HCT116 (cell line): ENCODE data around the gene ACOXL. TPM values are rescaled to one million over a fixed set of nuclear protein-coding genes. Genes with fewer than 3 reads are reported as not detected.

Source experiments
- ATAC-seq: fragments of 200-7000 bp; cut with Tn5 transposase; 2 replicates; pipeline ENCODE4 v1.9.1; 2020; ENCODE audit warnings: mild to moderate bottlenecking, moderate library complexity
- BruUV-seq: library from RNA; stranded (reverse); fragments of 400-500 nt; replicated peaks from 2 replicates; lab custom pipeline; 2021; lab: Mats Ljungman, UMichigan
- CTCF ChIA-PET: fragments of 300-600 bp; sonication (Branson Sonifier 250); formaldehyde crosslinking; loops from one replicate; lab custom pipeline; 2021; ENCODE audit warnings: antibody characterized with exemption; lab: Charles Lee
- POLR2A ChIA-PET: fragments of 300-600, 350-600 bp; sonication (Branson Sonifier 250); formaldehyde crosslinking; loops from one replicate; lab custom pipeline; 2021; ENCODE audit warnings: antibody characterized with exemption; lab: Charles Lee
- RAD21 ChIA-PET, 2 experiments: fragments of 300-600 bp; sonication (Branson Sonifier 250); formaldehyde crosslinking; loops; one replicate each; lab custom pipeline; 2023; ENCODE audit warnings: low total read pairs in 2 of 2; ENCODE audit not compliant: uncharacterized antibody in 2 of 2, unreplicated experiment in 2 of 2, low non-redundant PET in 1 of 2; lab: Charles Lee
- DNase-seq: peaks from one replicate; pipeline ENCODE4 v3.0.0-alpha.2; 2010; ENCODE audit warnings: low read depth, low spot score
- H2AFZ ChIP-seq: fragments of 200-600 bp; shearing (Covaris generic), sonication (generic); 2 replicates; pipeline ENCODE4 v1.6.1; 2017; ENCODE audit warnings: low read depth, mixed run types, mixed read lengths, antibody characterized with exemption, low read length; ENCODE audit not compliant: poor library complexity, severe bottlenecking
- H3K27ac ChIP-seq: 2 replicates; pipeline ENCODE4 v1.5.1; 2012; ENCODE audit warnings: low read depth, low read length
- H3K27me3 ChIP-seq: fragments of 200-600 bp; sonication (generic); 2 replicates; pipeline ENCODE4 v1.6.1; 2016; ENCODE audit warnings: mixed run types, low read length, mixed read lengths; ENCODE audit not compliant: insufficient read depth
- H3K36me3 ChIP-seq, 2 experiments: fragments of 200-500 bp in 1 of 2; fragments of 200-600 bp in 1 of 2; sonication (Bioruptor generic) in 1 of 2; sonication (generic) in 1 of 2; 2 replicates each; pipeline versions ENCODE4 v1.5.1 to v1.6.1; 2014 to 2016; ENCODE audit warnings: low read length in 2 of 2, inconsistent platforms in 1 of 2, mixed read lengths in 1 of 2, mixed run types in 1 of 2; ENCODE audit not compliant: insufficient read depth in 2 of 2, control insufficient read depth in 1 of 2
- H3K4me1 ChIP-seq, 2 experiments: fragments of 200-600 bp in 1 of 2; sonication (generic) in 1 of 2; 2 replicates each; pipeline versions ENCODE4 v1.5.1 to v1.6.1; 2012 to 2017; ENCODE audit warnings: low read length in 2 of 2, inconsistent platforms in 1 of 2, mild to moderate bottlenecking in 1 of 2, mixed read lengths in 1 of 2, mixed run types in 1 of 2, moderate library complexity in 1 of 2; ENCODE audit not compliant: insufficient read depth in 2 of 2, control insufficient read depth in 1 of 2
- H3K4me2 ChIP-seq: fragments of 200-600 bp; sonication (generic); 2 replicates; pipeline ENCODE4 v1.6.1; 2017; ENCODE audit warnings: mixed run types, low read length, mixed read lengths
- H3K4me3 ChIP-seq, 2 experiments: fragments of 200-600 bp in 1 of 2; sonication (generic) in 1 of 2; replicated peaks in 1 of 2; 2 replicates each; pipeline ENCODE4 v1.5.1; 2011 to 2016; ENCODE audit warnings: low read length in 2 of 2, control low read depth in 1 of 2, low read depth in 1 of 2, mild to moderate bottlenecking in 1 of 2, mixed read lengths in 1 of 2, mixed run types in 1 of 2
- H3K79me2 ChIP-seq: fragments of 200-600 bp; sonication (generic); 2 replicates; pipeline ENCODE4 v1.6.1; 2017; ENCODE audit warnings: mild to moderate bottlenecking, mixed run types, low read length, moderate library complexity, mixed read lengths; ENCODE audit not compliant: insufficient read depth
- H3K9ac ChIP-seq: fragments of 200-600 bp; sonication (generic); 2 replicates; pipeline ENCODE4 v1.6.1; 2016; ENCODE audit warnings: low read length, mixed read lengths
- H3K9me2 ChIP-seq: fragments of 200-600 bp; sonication (generic), shearing (Covaris generic); 2 replicates; pipeline ENCODE4 v1.6.1; 2017; ENCODE audit warnings: mixed run types, mild to moderate bottlenecking, moderate library complexity; ENCODE audit not compliant: insufficient read depth
- H3K9me3 ChIP-seq, 2 experiments: fragments of 200-500 bp in 1 of 2; fragments of 200-600 bp in 1 of 2; sonication (Bioruptor generic) in 1 of 2; sonication (generic) in 1 of 2; 2 replicates each; pipeline ENCODE4 v1.6.1; 2014 to 2017; ENCODE audit warnings: low read length in 2 of 2, mixed read lengths in 2 of 2, inconsistent platforms in 1 of 2, low read depth in 1 of 2, mild to moderate bottlenecking in 1 of 2, mixed run types in 1 of 2, moderate library complexity in 1 of 2; ENCODE audit not compliant: control insufficient read depth in 1 of 2, insufficient read depth in 1 of 2
- H4K20me1 ChIP-seq: fragments of 200-600 bp; sonication (generic), shearing (Covaris generic); 2 replicates; pipeline ENCODE4 v1.6.1; 2017; ENCODE audit warnings: mixed run types, mild to moderate bottlenecking, moderate library complexity; ENCODE audit not compliant: insufficient read depth
- CBX3 ChIP-seq: IDR thresholded peaks from 2 replicates; pipeline ENCODE4 v1.6.1; 2012; ENCODE audit warnings: low read depth
- CEBPB ChIP-seq: IDR thresholded peaks from 2 replicates; pipeline ENCODE4 v1.6.1; 2012; ENCODE audit warnings: low read depth
- ELF1 ChIP-seq: IDR thresholded peaks from 2 replicates; pipeline ENCODE4 v1.6.1; 2012; ENCODE audit warnings: low read depth, borderline replicate concordance
- EZH2 ChIP-seq: fragments of 200-600 bp; sonication (generic); IDR thresholded peaks from 2 replicates; pipeline ENCODE4 v1.6.1; 2017; ENCODE audit warnings: antibody characterized with exemption, mixed run types
- EZH2phosphoT487 ChIP-seq: fragments of 200-600 bp; IDR thresholded peaks from 2 replicates; pipeline ENCODE4 v1.6.1; 2018; ENCODE audit warnings: antibody characterized with exemption, borderline replicate concordance
- FOSL1 ChIP-seq: IDR thresholded peaks from 2 replicates; pipeline ENCODE4 v1.6.1; 2012; ENCODE audit warnings: low read depth
- JUND ChIP-seq: IDR thresholded peaks from 2 replicates; pipeline ENCODE4 v1.6.1; 2012
- POLR2A ChIP-seq: IDR thresholded peaks from 2 replicates; pipeline ENCODE4 v1.7.0; 2011; ENCODE audit warnings: borderline replicate concordance; ENCODE audit not compliant: insufficient read depth, insufficient read length; ENCODE audit errors: extremely low read depth
- POLR2AphosphoS5 ChIP-seq: IDR thresholded peaks from 2 replicates; pipeline ENCODE4 v1.6.1; 2011; ENCODE audit warnings: mild to moderate bottlenecking, low read depth, low read length, moderate library complexity
- RAD21 ChIP-seq: IDR thresholded peaks from 2 replicates; pipeline ENCODE4 v1.6.1; 2012; ENCODE audit warnings: low read depth, mild to moderate bottlenecking
- SIN3A ChIP-seq: IDR thresholded peaks from 2 replicates; pipeline ENCODE4 v1.6.1; 2012; ENCODE audit warnings: low read depth
- SP1 ChIP-seq: IDR thresholded peaks from 2 replicates; pipeline ENCODE4 v1.6.1; 2012; ENCODE audit warnings: low read depth
- SRF ChIP-seq: IDR thresholded peaks from 2 replicates; pipeline ENCODE4 v1.6.1; 2012; ENCODE audit warnings: low read depth
- YY1 ChIP-seq: IDR thresholded peaks from 2 replicates; pipeline ENCODE4 v1.6.1; 2011; ENCODE audit warnings: low read length, low read depth, moderate library complexity, mild to moderate bottlenecking; ENCODE audit not compliant: insufficient replicate concordance; ENCODE audit errors: extremely low read depth
- intact Hi-C: fragments of 100-400 bp; cut with micrococcal nuclease; formaldehyde crosslinking; loops from 2 replicates; pipeline ENCODE4 v1.10.0; 2022
- total RNA-seq: library from RNA; stranded (reverse); gene quantifications from one replicate; pipeline ENCODE4 v1.2.1, GENCODE V29; 2021; ENCODE audit not compliant: unreplicated experiment
- TF ChIP-seq, protein P1 (sequence below): IDR thresholded peaks from 2 replicates; pipeline ENCODE4 v1.6.1; 2012; ENCODE audit warnings: low read depth
- TF ChIP-seq, protein P2 (sequence below): IDR thresholded peaks from 2 replicates; pipeline ENCODE4 v1.6.1; 2012
- TF ChIP-seq, protein P3 (sequence below): IDR thresholded peaks from 2 replicates; pipeline ENCODE4 v1.6.1; 2011; ENCODE audit warnings: mild to moderate bottlenecking, low read length, moderate library complexity; ENCODE audit not compliant: insufficient replicate concordance; ENCODE audit errors: extremely low read depth
- TF ChIP-seq, protein P4 (sequence below), 3 experiments: fragments of 200-600 bp in 1 of 3; sonication (generic) in 1 of 3; IDR thresholded peaks in 2 of 3; conservative IDR thresholded peaks in 1 of 3; 2 replicates each; pipeline ENCODE4 v1.5.1; 2012 to 2017; ENCODE audit warnings: low read depth in 2 of 3, low read length in 2 of 3, antibody characterized with exemption in 1 of 3, borderline replicate concordance in 1 of 3, control low read depth in 1 of 3, mild to moderate bottlenecking in 1 of 3, mixed read lengths in 1 of 3, mixed run types in 1 of 3, moderate library complexity in 1 of 3; ENCODE audit not compliant: insufficient read depth in 1 of 3

The ACOXL gene
- total RNA-seq, 1 experiment from 2014 or later, result 5.5 TPM

DNA sequence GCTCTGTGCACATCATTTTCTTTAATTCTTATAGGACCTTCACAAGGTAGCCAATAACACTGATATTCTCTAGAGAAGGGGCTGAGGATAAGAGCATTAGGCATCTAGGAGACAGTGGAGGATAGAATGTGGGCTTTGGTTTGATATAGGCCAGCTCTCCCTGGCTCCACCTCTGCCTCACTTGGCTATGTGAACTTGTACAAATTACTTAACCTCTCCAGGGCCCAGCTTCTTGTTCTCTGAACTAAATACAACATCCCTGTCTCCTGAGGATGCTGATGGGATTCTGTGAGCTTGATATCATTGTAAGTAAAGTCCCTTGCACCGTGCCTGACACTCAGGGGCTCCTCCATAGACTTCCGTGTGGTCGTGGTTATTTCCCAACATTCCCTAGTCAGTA, 87.3 kb downstream of the ACOXL start (continued):
- TF ChIP-seq, protein P1, sequence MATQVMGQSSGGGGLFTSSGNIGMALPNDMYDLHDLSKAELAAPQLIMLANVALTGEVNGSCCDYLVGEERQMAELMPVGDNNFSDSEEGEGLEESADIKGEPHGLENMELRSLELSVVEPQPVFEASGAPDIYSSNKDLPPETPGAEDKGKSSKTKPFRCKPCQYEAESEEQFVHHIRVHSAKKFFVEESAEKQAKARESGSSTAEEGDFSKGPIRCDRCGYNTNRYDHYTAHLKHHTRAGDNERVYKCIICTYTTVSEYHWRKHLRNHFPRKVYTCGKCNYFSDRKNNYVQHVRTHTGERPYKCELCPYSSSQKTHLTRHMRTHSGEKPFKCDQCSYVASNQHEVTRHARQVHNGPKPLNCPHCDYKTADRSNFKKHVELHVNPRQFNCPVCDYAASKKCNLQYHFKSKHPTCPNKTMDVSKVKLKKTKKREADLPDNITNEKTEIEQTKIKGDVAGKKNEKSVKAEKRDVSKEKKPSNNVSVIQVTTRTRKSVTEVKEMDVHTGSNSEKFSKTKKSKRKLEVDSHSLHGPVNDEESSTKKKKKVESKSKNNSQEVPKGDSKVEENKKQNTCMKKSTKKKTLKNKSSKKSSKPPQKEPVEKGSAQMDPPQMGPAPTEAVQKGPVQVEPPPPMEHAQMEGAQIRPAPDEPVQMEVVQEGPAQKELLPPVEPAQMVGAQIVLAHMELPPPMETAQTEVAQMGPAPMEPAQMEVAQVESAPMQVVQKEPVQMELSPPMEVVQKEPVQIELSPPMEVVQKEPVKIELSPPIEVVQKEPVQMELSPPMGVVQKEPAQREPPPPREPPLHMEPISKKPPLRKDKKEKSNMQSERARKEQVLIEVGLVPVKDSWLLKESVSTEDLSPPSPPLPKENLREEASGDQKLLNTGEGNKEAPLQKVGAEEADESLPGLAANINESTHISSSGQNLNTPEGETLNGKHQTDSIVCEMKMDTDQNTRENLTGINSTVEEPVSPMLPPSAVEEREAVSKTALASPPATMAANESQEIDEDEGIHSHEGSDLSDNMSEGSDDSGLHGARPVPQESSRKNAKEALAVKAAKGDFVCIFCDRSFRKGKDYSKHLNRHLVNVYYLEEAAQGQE, result no peak
- TF ChIP-seq SRF, result no peak
- TF ChIP-seq, protein P2, sequence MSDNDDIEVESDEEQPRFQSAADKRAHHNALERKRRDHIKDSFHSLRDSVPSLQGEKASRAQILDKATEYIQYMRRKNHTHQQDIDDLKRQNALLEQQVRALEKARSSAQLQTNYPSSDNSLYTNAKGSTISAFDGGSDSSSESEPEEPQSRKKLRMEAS, result no peak
- no peak for TF ChIP-seq POLR2AphosphoS5
- TF ChIP-seq CBX3, result no peak
- TF ChIP-seq SP1, result no peak
- TF ChIP-seq JUND, result no peak
- no peak for TF ChIP-seq YY1
- no peak for TF ChIP-seq EZH2phosphoT487
- no peak for TF ChIP-seq SIN3A
- no peak for TF ChIP-seq EZH2
- TF ChIP-seq ELF1, result no peak

DNA sequence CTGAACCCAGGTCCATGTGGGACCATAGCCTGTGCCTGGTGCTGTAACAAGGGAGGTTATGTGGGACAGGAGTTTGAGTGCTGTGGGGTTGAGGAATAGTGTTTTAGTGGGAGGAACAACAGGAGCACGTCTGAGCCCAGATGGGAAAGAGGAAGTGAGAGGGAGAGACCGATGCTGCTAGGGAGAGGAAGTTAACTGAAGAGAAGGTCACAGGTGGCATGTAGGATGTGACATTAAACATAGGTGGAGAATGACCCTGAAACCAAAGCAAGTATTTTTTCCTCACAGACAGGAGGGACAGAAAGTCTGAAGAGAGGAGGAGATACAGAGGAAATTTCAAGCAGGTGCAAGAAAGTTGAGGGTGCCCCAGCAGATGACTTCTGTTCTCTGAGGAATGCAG, 87.8 kb downstream of the ACOXL start:
- H3K4me2 ChIP-seq, result no peak overlapping the region
- no peaks in the 10 kb centered on the region for H3K4me1 ChIP-seq
- POLR2A ChIA-PET, result no interaction called here
- ATAC-seq (no peak), DNase-seq (no peak)
- CTCF ChIA-PET, result no interaction called here
- no peaks in the 10 kb centered on the region for H3K79me2 ChIP-seq
- no peaks in the 10 kb centered on the region for H3K27me3 ChIP-seq
- H3K9me2 ChIP-seq, result no peaks in the 10 kb centered on the region
- RAD21 ChIA-PET, result no interaction called here
- peaks cover 0 to 8% of the 10 kb centered on the region in 2 experiments; a peak in 2 of 4 replicates for H3K9me3 ChIP-seq
- H3K36me3 ChIP-seq, result no peaks in the 10 kb centered on the region
- no peak overlapping the region for H3K9ac ChIP-seq
- intact Hi-C loops, result no loop called here
- no peak overlapping the region for H3K4me3 ChIP-seq
- H3K27ac ChIP-seq, result no peak overlapping the region
- H2AFZ ChIP-seq, result no peak overlapping the region
- H4K20me1 ChIP-seq, result no peaks in the 10 kb centered on the region
- BruUV-seq, result no TSS peak
- no peak for TF ChIP-seq YY1
- no peak for TF ChIP-seq RAD21
- no peak for TF ChIP-seq CEBPB
- TF ChIP-seq, protein P3, sequence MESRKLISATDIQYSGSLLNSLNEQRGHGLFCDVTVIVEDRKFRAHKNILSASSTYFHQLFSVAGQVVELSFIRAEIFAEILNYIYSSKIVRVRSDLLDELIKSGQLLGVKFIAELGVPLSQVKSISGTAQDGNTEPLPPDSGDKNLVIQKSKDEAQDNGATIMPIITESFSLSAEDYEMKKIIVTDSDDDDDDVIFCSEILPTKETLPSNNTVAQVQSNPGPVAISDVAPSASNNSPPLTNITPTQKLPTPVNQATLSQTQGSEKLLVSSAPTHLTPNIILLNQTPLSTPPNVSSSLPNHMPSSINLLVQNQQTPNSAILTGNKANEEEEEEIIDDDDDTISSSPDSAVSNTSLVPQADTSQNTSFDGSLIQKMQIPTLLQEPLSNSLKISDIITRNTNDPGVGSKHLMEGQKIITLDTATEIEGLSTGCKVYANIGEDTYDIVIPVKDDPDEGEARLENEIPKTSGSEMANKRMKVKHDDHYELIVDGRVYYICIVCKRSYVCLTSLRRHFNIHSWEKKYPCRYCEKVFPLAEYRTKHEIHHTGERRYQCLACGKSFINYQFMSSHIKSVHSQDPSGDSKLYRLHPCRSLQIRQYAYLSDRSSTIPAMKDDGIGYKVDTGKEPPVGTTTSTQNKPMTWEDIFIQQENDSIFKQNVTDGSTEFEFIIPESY, result no peak
- no peak for TF ChIP-seq FOSL1
- TF ChIP-seq POLR2AphosphoS5, result no peak
- no peak for TF ChIP-seq SP1
- no peak for TF ChIP-seq SRF
- no peak for TF ChIP-seq POLR2A
- TF ChIP-seq, protein P4, sequence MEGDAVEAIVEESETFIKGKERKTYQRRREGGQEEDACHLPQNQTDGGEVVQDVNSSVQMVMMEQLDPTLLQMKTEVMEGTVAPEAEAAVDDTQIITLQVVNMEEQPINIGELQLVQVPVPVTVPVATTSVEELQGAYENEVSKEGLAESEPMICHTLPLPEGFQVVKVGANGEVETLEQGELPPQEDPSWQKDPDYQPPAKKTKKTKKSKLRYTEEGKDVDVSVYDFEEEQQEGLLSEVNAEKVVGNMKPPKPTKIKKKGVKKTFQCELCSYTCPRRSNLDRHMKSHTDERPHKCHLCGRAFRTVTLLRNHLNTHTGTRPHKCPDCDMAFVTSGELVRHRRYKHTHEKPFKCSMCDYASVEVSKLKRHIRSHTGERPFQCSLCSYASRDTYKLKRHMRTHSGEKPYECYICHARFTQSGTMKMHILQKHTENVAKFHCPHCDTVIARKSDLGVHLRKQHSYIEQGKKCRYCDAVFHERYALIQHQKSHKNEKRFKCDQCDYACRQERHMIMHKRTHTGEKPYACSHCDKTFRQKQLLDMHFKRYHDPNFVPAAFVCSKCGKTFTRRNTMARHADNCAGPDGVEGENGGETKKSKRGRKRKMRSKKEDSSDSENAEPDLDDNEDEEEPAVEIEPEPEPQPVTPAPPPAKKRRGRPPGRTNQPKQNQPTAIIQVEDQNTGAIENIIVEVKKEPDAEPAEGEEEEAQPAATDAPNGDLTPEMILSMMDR (IDR thresholded peaks at IDR 0.05 in 2 of 3, conservative IDR thresholded peaks at IDR 0.05 in 1 of 3; ENCODE audit: borderline replicate concordance in 1 of 3, insufficient read depth in 1 of 3, low read depth in 2 of 3, low read length in 2 of 3), result no peak
